HTERT RPE-1 (cell line): Measurements from ENCODE around the gene CNDP2.

Source experiments
- in situ Hi-C: fragments of 300-500 bp; cut with MboI; formaldehyde crosslinking; loops from 4 replicates; pipeline ENCODE4 v1.14.3; 2020; ENCODE audit warnings: low sequenced_read_pairs

CNDP2 gene

GRCh38 chr18:74533666-74534065 lies 37.5 kb downstream of the CNDP2 start:
- in situ Hi-C loops: no loop called here

GRCh38 chr18:74534150-74534969 lies 38.2 kb downstream of the CNDP2 start, which contains the start of gene CNDP1:
Gene CNDP1, plus strand, starts transcription at chr18:74534500. Its CDS starts 168 bp downstream, at chr18:74534668.
- in situ Hi-C loops: no loop called here

GRCh38 chr18:74534981-74535649 lies 39.0 kb downstream of the CNDP2 start:
- in situ Hi-C loops: no loop called here

- in situ Hi-C loops: no loop called here
These were observed 43.1 kb downstream of the CNDP2 start for GRCh38 chr18:74539289-74539688.

- in situ Hi-C loops: no loop called here
These were observed 44.7 kb downstream of the CNDP2 start for GRCh38 chr18:74540652-74541421.

GRCh38 chr18:74541703-74542555 lies 45.8 kb downstream of the CNDP2 start:
- in situ Hi-C loops: no loop called here

GRCh38 chr18:74544898-74545297 lies 48.7 kb downstream of the CNDP2 start:
- in situ Hi-C loops: no loop called here

GRCh38 chr18:74546007-74546406 lies 49.8 kb downstream of the CNDP2 start:
- in situ Hi-C loops: no loop called here

GRCh38 chr18:74546751-74547530 lies 50.8 kb downstream of the CNDP2 start:
- in situ Hi-C loops: no loop called here

- in situ Hi-C loops: no loop called here
These were observed 51.7 kb downstream of the CNDP2 start for GRCh38 chr18:74547860-74548259.

- in situ Hi-C loops: no loop called here
These were observed 53.5 kb downstream of the CNDP2 start for GRCh38 chr18:74549591-74550104.

- in situ Hi-C loops: no loop called here
These were observed 54.7 kb downstream of the CNDP2 start for GRCh38 chr18:74550886-74551285.

GRCh38 chr18:74551452-74551851 lies 55.3 kb downstream of the CNDP2 start:
- in situ Hi-C loops: no loop called here

GRCh38 chr18:74551936-74552555 lies 55.9 kb downstream of the CNDP2 start:
- in situ Hi-C loops: no loop called here

GRCh38 chr18:74556126-74556525 lies 60.0 kb downstream of the CNDP2 start:
- in situ Hi-C loops: no loop called here

- in situ Hi-C loops: no loop called here
These were observed 61.9 kb downstream of the CNDP2 start for GRCh38 chr18:74558096-74558495.

- in situ Hi-C loops: no loop called here
These were observed 66.1 kb downstream of the CNDP2 start for GRCh38 chr18:74562131-74562730.

GRCh38 chr18:74562775-74563174 lies 66.6 kb downstream of the CNDP2 start:
- in situ Hi-C loops: no loop called here

GRCh38 chr18:74563999-74564398 lies 67.8 kb downstream of the CNDP2 start:
- in situ Hi-C loops: no loop called here
